DND-41 (cell line): Measurements from ENCODE around the gene GGCT.

Experiments
- CTCF ChIP-seq: IDR thresholded peaks from 2 replicates; pipeline ENCODE4 v1.5.1; 2012; ENCODE audit warnings: borderline replicate concordance, low read length, moderate library complexity, mild to moderate bottlenecking; ENCODE audit not compliant: poor library complexity, severe bottlenecking; ENCODE audit errors: extremely low read depth
- EZH2 ChIP-seq: IDR thresholded peaks from 3 replicates; pipeline ENCODE4 v1.6.1; 2012; ENCODE audit warnings: borderline replicate concordance, low read depth, mild to moderate bottlenecking, moderate library complexity, low read length, inconsistent platforms; ENCODE audit not compliant: severe bottlenecking

DNA sequence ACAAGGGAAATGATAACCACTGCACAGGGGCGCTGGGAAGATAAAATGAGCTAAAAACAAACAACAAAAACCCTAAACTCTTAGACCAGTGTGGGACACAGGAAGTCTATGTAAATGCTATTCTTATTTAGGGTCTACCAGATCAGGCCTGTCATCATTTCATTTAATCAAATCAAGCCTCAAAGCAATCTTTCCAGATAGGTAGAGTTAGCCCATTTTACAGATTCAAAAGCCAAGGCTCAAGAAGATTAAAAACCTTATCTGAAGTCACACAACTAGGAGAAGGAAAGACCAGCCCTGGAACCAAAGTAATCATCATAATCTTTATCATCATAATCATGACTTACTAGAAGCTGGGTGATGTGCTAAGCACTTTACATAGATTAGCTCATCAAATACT lies 30.7 kb downstream of the GGCT start:
- TF ChIP-seq CTCF (no peak), EZH2 (no peak)
